Ishikawa (cell line): ENCODE data around the gene DUS1L.

ENCODE experiments used
- CEBPB ChIP-seq: IDR thresholded peaks from 2 replicates; pipeline ENCODE4 v1.6.1; 2012
- EGR1 ChIP-seq: IDR thresholded peaks from 2 replicates; pipeline ENCODE4 v1.6.1; 2012
- EP300 ChIP-seq: IDR thresholded peaks from 2 replicates; pipeline ENCODE4 v1.6.1; 2012; ENCODE audit warnings: borderline replicate concordance
- FOXM1 ChIP-seq: IDR thresholded peaks from 2 replicates; pipeline ENCODE4 v1.6.1; 2012; ENCODE audit warnings: low read depth, borderline replicate concordance
- NFIC ChIP-seq: IDR thresholded peaks from 2 replicates; pipeline ENCODE4 v1.6.1; 2012
- RAD21 ChIP-seq: IDR thresholded peaks from 2 replicates; pipeline ENCODE4 v1.6.1; 2012; ENCODE audit warnings: low read depth
- TAF1 ChIP-seq: IDR thresholded peaks from 2 replicates; pipeline ENCODE4 v1.6.1; 2012; ENCODE audit warnings: low read depth, mild to moderate bottlenecking
- TEAD4 ChIP-seq: IDR thresholded peaks from 2 replicates; pipeline ENCODE4 v1.6.1; 2012
- YY1 ChIP-seq: IDR thresholded peaks from 2 replicates; pipeline ENCODE4 v1.6.1; 2012; ENCODE audit warnings: low read depth
- TF ChIP-seq, protein P1 (sequence below): IDR thresholded peaks from 2 replicates; pipeline ENCODE4 v1.6.1; 2012
- TF ChIP-seq, protein P2 (sequence below): IDR thresholded peaks from 2 replicates; pipeline ENCODE4 v1.6.1; 2012
- TF ChIP-seq, protein P3 (sequence below): IDR thresholded peaks from 2 replicates; pipeline ENCODE4 v1.6.1; 2012; ENCODE audit warnings: low read depth, mild to moderate bottlenecking

DNA sequence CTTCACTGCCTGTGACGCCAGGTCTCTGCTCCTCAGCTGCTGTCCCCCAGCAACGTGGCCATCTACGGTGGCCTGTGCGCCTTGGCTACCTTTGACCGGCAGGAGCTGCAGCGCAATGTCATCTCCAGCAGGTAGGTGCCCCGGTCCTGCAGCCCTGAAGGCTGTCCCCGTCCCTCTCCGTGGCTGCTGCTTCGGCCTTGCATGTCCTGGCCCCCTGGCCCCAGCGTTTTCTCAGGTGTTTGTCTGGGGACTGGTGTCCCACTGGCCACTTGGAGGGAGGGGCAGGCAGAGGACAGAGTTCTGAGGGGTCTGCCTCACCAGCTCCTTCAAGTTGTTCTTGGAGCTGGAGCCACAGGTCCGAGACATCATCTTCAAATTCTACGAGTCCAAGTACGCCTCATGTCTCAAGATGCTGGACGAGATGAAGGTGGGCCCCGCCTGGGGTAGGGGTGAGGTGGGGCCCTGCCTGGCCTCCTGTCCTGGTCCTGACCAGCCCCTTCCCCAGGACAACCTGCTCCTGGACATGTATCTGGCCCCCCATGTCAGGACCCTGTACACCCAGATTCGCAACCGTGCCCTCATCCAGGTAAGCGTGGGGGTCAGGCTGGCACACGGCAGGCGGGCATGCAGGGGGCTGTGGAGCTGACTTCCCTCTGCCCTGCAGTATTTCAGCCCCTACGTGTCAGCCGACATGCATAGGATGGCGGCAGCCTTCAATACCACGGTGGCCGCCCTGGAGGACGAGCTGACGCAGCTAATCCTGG lies 9.5 kb downstream of the DUS1L start:
- TF ChIP-seq CEBPB = no peak
- TF ChIP-seq, protein P1, sequence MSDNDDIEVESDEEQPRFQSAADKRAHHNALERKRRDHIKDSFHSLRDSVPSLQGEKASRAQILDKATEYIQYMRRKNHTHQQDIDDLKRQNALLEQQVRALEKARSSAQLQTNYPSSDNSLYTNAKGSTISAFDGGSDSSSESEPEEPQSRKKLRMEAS = no peak
- no peak for TF ChIP-seq RAD21
- TF ChIP-seq EP300 = no peak
- no peak for TF ChIP-seq NFIC
- TF ChIP-seq EGR1 = no peak
- TF ChIP-seq, protein P2, sequence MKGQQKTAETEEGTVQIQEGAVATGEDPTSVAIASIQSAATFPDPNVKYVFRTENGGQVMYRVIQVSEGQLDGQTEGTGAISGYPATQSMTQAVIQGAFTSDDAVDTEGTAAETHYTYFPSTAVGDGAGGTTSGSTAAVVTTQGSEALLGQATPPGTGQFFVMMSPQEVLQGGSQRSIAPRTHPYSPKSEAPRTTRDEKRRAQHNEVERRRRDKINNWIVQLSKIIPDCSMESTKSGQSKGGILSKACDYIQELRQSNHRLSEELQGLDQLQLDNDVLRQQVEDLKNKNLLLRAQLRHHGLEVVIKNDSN = no peak
- no peak for TF ChIP-seq FOXM1
- no peak for TF ChIP-seq TEAD4
- TF ChIP-seq TAF1 = no peak
- TF ChIP-seq, protein P3, sequence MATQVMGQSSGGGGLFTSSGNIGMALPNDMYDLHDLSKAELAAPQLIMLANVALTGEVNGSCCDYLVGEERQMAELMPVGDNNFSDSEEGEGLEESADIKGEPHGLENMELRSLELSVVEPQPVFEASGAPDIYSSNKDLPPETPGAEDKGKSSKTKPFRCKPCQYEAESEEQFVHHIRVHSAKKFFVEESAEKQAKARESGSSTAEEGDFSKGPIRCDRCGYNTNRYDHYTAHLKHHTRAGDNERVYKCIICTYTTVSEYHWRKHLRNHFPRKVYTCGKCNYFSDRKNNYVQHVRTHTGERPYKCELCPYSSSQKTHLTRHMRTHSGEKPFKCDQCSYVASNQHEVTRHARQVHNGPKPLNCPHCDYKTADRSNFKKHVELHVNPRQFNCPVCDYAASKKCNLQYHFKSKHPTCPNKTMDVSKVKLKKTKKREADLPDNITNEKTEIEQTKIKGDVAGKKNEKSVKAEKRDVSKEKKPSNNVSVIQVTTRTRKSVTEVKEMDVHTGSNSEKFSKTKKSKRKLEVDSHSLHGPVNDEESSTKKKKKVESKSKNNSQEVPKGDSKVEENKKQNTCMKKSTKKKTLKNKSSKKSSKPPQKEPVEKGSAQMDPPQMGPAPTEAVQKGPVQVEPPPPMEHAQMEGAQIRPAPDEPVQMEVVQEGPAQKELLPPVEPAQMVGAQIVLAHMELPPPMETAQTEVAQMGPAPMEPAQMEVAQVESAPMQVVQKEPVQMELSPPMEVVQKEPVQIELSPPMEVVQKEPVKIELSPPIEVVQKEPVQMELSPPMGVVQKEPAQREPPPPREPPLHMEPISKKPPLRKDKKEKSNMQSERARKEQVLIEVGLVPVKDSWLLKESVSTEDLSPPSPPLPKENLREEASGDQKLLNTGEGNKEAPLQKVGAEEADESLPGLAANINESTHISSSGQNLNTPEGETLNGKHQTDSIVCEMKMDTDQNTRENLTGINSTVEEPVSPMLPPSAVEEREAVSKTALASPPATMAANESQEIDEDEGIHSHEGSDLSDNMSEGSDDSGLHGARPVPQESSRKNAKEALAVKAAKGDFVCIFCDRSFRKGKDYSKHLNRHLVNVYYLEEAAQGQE = no peak
- no peak for TF ChIP-seq YY1
